Anterior cingulate cortex (tissue), 58 donors: Measurements from ENCODE around the gene PTPRN2.
A peak's percentile ranks its signal among the peaks of the same experiment; 100 is the strongest.

ENCODE experiments used
- DNase-seq, 58 donors: peaks; one replicate each; lab custom pipeline; 2025; lab: John Stamatoyannopoulos, UW

PTPRN2 gene

DNA sequence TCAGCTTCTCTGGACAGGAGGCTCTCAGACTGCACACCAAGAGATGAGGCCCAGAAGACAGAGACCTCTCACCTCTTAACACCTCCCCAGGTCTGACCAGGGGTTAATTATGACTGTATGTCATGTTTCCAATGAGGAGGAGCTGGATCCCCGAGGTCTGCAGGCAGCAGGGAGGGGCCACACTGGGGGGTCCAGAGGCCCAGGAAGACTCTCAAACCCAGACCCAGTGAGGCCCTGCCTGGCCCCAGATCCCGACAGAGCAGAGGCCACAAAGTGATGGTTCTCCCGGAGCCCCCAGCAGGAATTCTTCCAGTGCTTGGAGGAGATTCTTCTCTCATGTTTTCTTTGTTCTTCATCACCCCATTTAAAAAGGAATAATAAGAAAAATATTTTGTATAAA lies 28.8 kb downstream of the PTPRN2 start:
- DNase-seq, result no peak

DNA sequence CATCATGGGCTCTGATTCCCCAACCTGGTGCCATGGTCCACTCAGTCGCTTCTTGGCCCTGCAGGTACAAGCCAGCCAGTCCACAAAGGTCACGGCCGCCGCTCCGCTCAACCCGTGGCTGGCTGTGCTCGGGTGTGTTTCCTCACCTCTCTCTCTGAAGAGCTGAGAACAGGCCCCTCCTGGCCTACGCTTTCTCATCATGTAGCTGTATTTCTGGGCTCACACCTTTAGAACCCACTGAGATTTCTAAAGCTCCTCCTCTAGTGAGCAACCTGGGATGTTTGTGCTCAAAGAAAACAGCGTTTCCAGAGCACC lies 30.2 kb downstream of the PTPRN2 start:
- no peak for DNase-seq

DNA sequence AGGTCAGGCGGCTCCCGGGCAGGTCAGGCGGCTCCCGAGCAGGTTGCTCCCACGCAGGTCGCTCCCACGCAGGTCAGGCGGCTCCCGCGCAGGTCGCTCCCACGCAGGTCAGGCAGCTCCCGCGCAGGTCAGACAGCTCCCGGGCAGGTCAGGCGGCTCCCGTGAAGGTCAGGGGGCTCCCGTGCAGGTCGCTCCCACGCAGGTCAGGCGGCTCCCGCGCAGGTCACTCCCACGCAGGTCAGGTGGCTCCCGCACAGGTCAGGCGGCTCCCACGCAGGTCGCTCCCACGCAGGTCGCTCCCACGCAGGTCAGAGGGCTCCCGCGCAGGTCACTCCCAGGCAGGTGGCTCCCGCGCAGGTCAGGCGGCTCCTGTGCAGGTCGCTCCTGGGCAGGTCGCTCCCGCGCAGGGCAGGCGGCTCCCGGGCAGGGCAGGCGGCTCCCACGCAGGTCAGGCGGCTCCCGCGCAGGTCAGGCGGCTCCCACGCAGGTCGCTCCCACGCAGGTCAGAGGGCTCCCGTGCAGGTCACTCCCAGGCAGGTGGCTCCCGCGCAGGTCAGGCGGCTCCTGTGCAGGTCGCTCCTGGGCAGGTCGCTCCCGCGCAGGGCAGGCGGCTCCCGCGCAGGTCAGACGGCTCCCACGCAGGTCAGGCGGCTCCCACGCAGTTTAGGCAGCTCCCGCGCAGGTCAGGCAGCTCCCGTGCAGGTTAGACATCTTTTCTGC lies 30.7 kb downstream of the PTPRN2 start:
- no peak for DNase-seq

DNA sequence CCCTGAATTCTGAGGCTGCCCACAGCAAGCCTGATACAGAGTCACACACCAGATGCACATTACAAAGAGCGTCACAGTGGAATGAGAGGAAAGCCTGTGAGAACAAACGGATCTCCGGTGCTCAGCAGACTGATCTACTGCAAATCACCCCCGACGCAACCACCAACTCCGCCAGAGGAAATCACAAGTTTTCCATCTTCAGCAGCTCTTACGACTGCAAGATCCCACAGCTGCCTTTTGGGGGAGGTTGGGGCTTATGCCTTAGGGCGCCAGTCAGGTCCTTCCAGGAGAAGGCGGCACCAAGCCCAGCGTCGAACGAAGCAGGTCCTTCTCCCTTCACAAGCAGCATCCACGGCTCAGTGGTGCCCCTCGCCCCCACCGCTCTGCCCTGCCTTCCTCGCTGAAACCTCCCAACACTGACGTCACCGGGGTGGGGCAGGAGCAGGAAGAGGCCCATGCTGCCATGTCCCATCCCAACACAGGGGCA lies 32.5 kb downstream of the PTPRN2 start:
- no peak for DNase-seq

DNA sequence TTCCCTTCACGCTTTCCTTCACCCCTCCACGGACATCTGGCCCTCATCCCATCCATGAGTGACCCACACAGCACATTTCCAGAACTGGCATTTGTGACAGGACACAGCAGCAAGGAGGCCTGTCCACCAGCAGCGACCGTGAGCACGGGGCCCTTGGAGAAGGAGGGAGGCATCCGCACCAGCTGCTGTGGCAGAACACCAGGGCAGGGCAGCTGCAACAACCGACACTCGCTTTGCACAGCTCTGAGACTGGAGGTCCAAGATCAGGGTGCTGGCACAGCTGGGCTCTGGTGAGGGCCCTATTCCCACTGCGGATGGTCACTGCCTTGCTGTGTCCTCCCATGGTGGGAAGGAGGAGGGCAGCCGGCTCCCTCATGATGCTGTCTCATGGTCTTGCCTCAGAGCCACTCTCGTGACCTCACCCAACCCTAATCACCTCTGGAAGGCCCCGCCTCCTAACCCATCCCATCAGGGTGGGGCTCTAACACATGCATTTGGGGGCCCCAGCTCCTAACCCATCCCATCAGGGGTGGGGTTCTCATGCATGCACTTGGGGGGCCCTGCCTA lies 36.7 kb downstream of the PTPRN2 start:
- DNase-seq, result no peak

DNA sequence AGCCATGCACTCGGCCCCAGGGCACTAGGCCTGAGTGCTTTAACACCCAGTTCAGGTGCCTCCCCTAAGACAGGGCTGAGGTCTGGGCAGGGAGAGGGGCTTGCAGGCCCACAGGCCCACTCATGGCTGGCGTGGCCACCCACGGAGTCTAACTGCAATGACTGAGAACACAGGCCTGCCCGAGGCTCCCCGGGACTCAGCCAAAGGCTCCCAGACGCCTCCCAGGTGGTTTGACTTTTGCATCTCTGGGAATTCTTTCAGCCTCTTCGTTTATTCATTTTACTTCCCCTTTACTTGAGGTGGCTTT lies 37.3 kb downstream of the PTPRN2 start:
- no peak for DNase-seq

DNA sequence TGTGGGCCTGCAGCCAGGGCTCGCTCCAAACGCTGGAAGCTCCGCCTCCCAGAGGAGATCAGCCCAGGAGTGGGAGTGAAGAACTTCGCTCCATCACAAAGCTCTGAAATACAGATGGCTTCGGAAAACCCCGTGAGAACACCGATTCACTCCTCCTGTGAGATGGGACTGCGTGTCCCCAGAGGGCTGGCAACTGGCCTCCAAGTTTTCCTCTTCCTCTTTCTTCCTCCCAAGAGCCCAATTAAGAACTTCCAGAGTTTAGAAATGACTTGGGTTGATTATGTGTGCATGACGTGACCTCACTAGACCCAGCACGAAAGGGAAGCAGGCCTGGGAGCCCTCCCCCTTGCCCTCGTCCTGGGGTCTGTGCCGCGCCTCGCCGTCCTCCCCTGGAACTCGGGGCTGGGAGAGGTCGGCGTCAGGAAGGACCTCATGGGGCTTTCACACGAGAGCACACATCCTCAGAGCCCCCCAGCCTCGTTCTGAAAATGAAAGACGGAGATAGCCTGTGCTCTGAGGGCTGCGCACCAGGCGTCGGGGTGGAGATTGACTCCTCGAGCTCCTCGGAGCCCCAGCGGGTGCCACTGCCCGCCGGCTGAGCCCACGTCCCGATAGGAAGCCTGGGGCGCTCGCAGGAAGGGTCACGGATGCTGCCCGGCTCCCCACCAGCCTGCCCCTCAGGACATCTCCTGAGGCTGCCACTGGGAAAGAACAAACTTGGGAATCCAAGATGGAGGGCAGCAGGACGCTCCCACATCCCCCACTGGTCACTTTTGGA lies 37.8 kb downstream of the PTPRN2 start:
- peak in 44 of 58 donors; percentile 13 to 87 (median 57) for DNase-seq

DNA sequence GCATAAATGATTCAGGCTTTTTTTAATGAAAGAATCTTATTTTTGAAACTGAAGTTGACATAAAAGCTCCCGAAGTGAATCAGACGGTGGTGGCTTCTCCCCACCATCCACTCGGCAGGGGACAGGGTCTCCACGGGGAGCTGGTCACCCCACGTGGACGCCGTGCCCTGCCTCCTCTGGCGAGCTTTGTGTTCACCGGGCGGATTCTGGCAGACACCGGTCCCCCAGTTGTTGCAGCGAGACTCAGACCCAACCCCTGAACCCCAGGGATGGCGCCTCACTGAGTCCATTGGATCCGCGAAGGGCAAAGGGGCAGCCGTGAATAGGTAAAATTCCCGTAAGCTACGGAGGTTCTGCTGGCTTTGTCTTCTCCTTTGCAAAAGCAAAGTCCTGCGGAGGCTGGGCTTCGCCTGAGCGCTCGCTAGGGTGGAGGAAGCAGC lies 38.4 kb downstream of the PTPRN2 start:
- peak in 7 of 58 donors; percentile 5 to 78 (median 33) for DNase-seq

DNA sequence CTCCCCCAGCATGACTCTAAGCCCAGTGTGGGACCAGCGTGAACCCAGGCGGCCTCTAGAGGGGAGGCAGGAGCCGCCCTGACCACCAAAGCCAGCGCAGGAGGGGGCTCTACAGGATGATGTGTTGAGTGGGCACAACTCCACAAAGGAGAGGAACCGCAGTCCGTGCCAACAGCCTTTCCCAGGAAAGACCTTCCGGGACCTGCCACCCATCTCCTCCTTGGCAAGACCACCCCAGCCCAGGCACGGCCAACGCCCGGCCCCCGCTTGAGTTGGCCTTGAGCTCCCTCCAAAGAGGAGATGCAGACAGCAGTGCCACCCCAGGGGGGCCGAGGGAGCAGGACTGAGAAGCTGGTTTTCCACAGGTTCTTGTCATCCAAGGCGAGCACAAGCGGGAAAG lies 38.9 kb downstream of the PTPRN2 start:
- no peak for DNase-seq

DNA sequence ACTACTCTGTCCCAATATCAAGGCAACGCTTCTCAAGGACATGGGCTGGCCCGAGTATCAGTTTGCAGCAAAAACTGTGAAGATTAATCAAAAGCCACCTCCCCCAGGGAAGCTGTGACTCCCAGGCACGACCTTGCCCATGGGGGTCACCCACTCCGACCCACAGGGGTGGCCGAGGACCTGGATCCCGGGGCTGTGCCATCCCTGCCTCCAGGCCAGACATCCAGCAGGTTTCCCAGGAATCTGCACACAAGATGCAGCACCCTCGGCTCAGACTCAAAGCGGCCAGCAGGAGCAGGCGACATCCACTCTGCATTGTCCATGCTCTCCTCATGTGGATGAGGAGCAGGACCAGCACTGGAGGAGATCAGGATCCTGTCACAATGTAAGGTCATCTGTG lies 39.8 kb downstream of the PTPRN2 start:
- no peak for DNase-seq

DNA sequence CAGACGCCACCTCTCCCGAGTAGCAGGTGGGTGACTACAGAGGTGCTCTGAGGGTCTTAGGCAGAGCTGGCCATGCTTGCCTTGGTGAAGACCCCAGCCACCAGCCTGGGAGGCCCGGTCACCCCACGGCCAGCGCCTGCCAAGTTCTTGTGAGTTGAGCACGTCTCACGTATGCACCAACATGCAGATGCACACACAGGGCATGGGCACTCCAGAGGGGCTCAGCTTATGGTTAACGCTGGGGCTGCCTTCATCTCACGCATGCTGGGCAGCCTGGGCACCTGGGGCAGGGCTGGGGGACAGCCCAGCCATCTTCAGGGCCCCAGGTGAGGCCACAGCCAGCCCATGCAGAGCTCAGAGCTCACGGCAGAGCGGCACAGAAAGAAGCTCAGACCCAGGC lies 41.0 kb downstream of the PTPRN2 start:
- DNase-seq, result no peak

DNA sequence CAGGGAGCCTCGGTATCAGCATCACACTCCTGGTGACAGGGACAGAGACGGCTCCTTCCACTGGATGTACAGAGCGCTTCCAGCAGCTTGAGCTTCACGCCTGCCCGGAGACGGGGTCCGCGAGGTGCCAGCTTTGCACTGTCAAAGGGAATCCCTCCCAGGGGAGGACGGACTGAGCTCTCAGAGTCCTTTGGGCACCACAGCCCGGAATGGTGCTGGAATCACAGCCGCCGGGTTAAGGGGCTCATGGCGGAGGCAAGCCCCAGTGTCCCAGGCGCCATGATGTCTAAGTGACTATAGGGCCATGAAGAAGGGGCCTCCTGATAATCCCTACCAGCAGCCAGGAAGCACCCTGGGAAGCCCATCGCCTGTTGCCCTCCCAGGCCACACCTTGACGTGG lies 41.4 kb downstream of the PTPRN2 start:
- no peak for DNase-seq

DNA sequence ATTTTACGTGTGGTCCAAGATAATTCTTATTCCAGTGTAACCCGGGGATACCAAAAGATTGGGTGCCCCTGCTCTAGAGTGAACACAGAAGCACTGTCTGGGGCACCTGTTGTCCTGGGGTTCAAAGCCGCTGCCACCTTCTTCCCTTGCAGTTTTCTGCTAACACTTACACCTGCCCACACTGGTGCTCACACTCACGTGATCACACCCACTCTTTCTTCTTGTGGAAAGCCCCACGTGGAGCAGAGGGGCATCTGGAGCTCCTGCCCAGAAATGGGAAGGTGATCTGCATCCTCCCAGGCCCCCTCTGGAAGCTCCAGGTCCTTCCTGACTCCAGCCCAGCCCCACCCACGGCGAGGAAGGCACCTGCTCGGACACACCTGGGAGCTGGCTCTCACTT lies 42.9 kb downstream of the PTPRN2 start:
- no peak for DNase-seq

DNA sequence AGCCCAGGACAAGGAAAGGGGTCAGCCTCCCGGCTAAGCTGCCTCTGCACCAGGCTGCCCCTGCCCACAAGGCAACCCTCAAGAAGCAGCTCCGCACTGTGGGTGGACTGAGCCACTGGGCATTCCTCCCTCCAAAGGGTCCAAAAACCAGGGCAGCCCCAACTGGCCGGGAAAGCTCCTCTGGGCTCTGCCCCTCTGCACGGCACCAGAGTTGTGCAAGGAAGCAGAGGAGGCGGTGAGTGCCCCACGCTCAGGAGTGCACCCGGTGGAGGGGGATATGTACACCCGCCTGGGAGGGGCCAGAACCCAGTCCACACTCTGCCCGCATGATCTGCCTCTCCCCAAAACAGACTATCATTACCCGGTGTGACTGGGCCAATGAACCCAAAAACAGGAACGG lies 43.8 kb downstream of the PTPRN2 start:
- no peak for DNase-seq

DNA sequence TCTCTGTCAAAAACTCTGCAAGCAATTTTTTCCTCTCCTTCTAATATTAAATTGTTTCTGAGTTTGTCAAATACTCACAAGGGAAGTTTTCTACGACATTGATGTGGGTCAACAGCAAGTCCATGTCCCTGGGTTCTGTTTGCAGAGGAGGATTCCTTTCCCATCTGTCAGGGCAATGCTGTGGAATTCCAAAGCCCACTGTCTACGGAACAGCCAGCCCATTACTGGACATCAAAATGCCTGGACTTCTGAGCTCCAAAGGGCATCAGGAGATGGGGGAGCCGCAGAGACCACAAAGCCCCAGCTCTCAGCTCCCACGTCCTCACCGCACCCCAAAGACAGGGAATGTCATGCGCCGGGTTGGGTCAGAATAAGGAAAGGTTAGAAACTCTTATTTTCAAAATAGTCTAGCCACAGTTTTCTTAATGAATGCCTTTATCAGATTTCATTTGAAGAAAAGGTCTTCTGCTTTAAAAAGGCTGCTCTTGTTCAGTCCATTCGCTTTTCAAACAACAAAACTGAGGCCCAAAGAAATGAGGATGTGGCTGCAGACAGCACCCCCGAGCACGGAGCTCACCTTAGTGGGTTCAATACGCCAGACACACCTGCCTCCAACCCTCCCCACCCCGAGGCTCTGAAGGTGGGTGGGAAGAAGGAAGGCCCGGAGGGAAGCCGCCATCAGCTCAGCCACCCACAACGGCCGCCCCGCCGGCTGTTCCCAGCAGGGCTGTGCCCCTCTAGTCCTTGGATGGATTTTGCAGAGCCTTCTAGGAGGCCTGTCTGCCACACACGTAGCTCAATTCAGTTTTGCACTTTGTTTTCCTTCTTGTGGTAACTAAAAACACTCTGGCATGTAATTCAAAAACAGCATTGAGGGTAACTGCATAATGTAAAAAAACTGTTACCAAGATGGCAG lies 44.7 kb downstream of the PTPRN2 start:
- no peak for DNase-seq

DNA sequence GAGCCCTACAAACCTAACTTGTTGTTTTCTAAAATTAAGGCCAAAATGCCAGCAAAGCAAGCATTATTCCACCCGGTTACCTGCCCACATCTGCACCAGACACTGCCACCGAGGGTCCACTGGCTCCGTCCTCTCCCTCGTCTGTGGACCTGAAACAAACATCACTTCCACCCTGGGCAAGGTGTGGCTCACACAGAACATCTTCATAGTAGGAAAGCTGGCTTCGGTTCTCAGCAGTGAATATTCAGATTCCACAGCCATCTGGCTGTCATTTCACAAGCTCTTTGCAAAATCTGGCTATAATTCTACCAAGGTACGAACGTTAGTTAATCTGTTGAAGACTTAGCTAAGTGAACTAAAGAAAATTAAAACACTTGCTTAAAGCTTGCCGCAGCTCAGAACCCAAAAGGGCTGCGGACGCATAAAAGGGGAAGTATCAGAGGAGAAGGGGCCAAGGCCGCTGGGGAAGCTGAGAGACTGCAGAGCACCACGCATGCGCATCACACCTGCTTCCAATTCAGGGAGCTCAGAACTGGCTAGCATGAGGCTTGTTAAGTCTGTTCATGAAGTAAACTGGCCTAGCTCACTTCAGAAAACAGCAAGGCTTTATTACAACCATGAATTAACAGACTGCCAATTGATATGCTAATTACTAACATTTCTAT lies 46.1 kb downstream of the PTPRN2 start:
- peak in 33 of 58 donors; percentile 3 to 62 (median 19) for DNase-seq

DNA sequence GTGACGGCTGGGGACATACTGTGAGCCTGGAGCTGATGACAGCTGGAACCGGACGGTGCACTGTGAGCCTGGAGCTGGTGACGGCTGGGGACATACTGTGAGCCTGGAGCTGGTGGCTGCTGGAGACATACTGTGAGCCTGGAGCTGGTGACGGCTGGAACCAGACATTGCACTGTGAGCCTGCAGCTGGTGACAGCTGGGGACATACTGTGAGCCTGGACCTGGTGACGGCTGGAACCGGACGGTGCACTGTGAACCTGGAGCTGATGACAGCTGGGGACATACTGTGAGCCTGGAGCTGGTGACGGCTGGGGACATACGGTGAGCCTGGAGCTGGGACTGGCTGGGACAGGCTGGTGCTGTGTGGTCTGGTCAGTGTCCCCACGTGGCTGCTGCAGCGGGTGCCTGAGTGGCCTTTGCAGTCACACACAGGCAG lies 47.9 kb downstream of the PTPRN2 start:
- no peak for DNase-seq

DNA sequence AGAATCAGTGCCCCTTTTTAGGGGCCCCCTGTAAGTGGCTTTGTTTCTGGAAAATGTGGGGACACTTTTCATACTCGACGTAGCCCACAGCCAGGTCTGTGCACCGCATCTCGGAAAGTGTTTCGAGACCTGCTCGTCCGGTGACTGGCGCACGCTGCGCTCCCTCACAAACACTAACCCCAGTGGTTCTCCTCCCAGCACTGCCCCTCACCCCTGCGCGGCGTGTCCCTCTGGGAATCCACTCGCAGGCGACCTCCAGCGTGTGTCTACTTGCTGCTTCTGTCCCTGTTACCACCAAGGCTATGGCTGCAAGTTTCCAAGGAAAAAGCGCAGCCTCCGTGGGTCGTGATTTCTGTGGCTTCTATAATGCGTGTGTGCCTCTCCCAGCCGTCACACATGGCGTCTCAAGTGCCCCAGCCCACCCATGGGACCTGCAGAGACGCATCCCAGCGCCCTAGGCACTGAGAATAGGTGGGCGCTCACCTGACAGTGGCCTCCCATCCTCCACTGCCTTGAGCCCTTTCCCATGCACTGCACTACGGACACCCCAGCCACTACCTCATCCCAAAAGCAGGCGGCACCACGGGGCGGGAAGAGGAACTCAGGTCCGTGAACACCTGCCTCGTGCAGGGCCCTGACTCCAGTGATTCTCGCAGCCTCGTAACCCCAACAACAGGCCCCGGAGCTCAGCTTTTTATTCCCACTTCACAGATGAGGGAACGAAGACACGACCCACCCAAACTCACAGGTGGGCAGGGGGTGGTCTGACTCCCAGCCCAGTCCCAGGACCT lies 49.3 kb downstream of the PTPRN2 start:
- DNase-seq, result no peak

DNA sequence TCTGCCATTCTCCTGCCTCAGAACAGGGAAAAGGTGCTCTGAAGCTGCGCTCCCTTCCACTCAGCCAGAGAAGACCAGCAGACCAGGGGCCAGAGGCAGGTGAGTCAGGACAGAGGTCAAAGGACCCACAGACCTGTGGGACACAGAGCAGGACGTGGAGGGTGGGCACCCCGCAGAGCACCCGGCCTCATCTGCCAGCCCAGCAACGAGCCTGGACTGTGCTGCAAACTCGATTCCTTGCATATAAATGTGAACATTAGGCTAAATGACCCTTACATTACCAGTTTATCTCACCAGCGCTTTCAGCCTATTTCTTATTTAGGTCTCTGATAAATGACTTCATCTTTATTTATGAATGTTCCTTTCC lies 50.1 kb downstream of the PTPRN2 start:
- no peak for DNase-seq
